Activated T-helper 17 cell treated with anti-CD3 and anti-CD28 coated beads, Interleukin-2, amount 50 U/mL, for 72 hours (primary cell): ENCODE measurements around the gene FRMD1. TPM values are rescaled to one million over a fixed set of nuclear protein-coding genes. Genes with fewer than 3 reads are reported as not detected.

Source experiments
- ATAC-seq: fragments of 150-1000 bp; cut with Tn5 transposase; replicated peaks from 2 replicates; pipeline ENCODE4 v1.10.0; 2021; ENCODE audit warnings: mild to moderate bottlenecking, moderate library complexity
- H3K27ac Mint-ChIP-seq: one replicate; pipeline ENCODE4 v1.8.0; 2022; ENCODE audit warnings: mixed read lengths
- H3K27me3 Mint-ChIP-seq: one replicate; pipeline ENCODE4 v1.8.0; 2022; ENCODE audit warnings: mixed read lengths
- H3K36me3 Mint-ChIP-seq: one replicate; pipeline ENCODE4 v1.8.0; 2022; ENCODE audit warnings: low read depth, mild to moderate bottlenecking, mixed read lengths
- H3K4me1 Mint-ChIP-seq: one replicate; pipeline ENCODE4 v1.8.0; 2022; ENCODE audit warnings: mixed read lengths
- H3K4me3 Mint-ChIP-seq: one replicate; pipeline ENCODE4 v1.8.0; 2022; ENCODE audit warnings: mild to moderate bottlenecking, mixed read lengths
- H3K9me3 Mint-ChIP-seq: one replicate; pipeline ENCODE4 v1.8.0; 2022; ENCODE audit warnings: mixed read lengths
- total RNA-seq, 2 donors: library from RNA; stranded (reverse); gene quantifications; one replicate each; pipeline ENCODE4 v1.2.3, GENCODE V29; 2022

The FRMD1 gene
- total RNA-seq, 2 donors from 2014 or later, result not detected

- Mint-ChIP-seq H3K4me3 (no peak overlapping the region), H3K27me3 (peaks cover 4% of the 10 kb centered on the region), H3K36me3 (no peaks in the 10 kb centered on the region), H3K9me3 (no peaks in the 10 kb centered on the region), H3K27ac (no peak overlapping the region), H3K4me1 (no peaks in the 10 kb centered on the region)
- ATAC-seq, result no peak
Measured at GRCh38 chr6:168064226-168064807, 14.7 kb downstream of the FRMD1 start.

GRCh38 chr6:168063431-168063830 lies 15.6 kb downstream of the FRMD1 start:
- Mint-ChIP-seq H3K27me3 (peaks cover 4% of the 10 kb centered on the region), H3K36me3 (no peaks in the 10 kb centered on the region), H3K27ac (no peak overlapping the region), H3K9me3 (no peaks in the 10 kb centered on the region), H3K4me3 (no peak overlapping the region), H3K4me1 (no peaks in the 10 kb centered on the region)
- ATAC-seq, result no peak

GRCh38 chr6:168062346-168063289 lies 16.4 kb downstream of the FRMD1 start:
- no peaks in the 10 kb centered on the region for H3K9me3 Mint-ChIP-seq
- H3K4me3 Mint-ChIP-seq, result no peak overlapping the region
- no peak overlapping the region for H3K27ac Mint-ChIP-seq
- ATAC-seq, result no peak
- peaks cover 4% of the 10 kb centered on the region for H3K27me3 Mint-ChIP-seq
- H3K4me1 Mint-ChIP-seq, result no peaks in the 10 kb centered on the region
- no peaks in the 10 kb centered on the region for H3K36me3 Mint-ChIP-seq

GRCh38 chr6:168061269-168062210 lies 17.5 kb downstream of the FRMD1 start:
- ATAC-seq, result no peak
- no peaks in the 10 kb centered on the region for H3K4me1 Mint-ChIP-seq
- H3K36me3 Mint-ChIP-seq, result no peaks in the 10 kb centered on the region
- no peaks in the 10 kb centered on the region for H3K9me3 Mint-ChIP-seq
- no peaks in the 10 kb centered on the region for H3K27me3 Mint-ChIP-seq
- no peak overlapping the region for H3K27ac Mint-ChIP-seq
- H3K4me3 Mint-ChIP-seq, result no peak overlapping the region

GRCh38 chr6:168060521-168060931 lies 18.5 kb downstream of the FRMD1 start:
- no peak for ATAC-seq
- H3K27ac Mint-ChIP-seq, result no peak overlapping the region
- H3K27me3 Mint-ChIP-seq, result no peaks in the 10 kb centered on the region
- H3K36me3 Mint-ChIP-seq, result no peaks in the 10 kb centered on the region
- H3K4me3 Mint-ChIP-seq, result no peak overlapping the region
- H3K9me3 Mint-ChIP-seq, result no peaks in the 10 kb centered on the region
- H3K4me1 Mint-ChIP-seq, result no peaks in the 10 kb centered on the region

GRCh38 chr6:168058691-168059551 lies 20.1 kb downstream of the FRMD1 start:
- H3K4me3 Mint-ChIP-seq, result no peak overlapping the region
- no peaks in the 10 kb centered on the region for H3K4me1 Mint-ChIP-seq
- H3K9me3 Mint-ChIP-seq, result no peaks in the 10 kb centered on the region
- no peak overlapping the region for H3K27ac Mint-ChIP-seq
- ATAC-seq, result no peak
- no peaks in the 10 kb centered on the region for H3K36me3 Mint-ChIP-seq
- H3K27me3 Mint-ChIP-seq, result no peaks in the 10 kb centered on the region

GRCh38 chr6:168057836-168058235 lies 21.2 kb downstream of the FRMD1 start:
- H3K9me3 Mint-ChIP-seq, result no peaks in the 10 kb centered on the region
- H3K27ac Mint-ChIP-seq, result no peak overlapping the region
- no peaks in the 10 kb centered on the region for H3K27me3 Mint-ChIP-seq
- no peak for ATAC-seq
- no peaks in the 10 kb centered on the region for H3K4me1 Mint-ChIP-seq
- H3K4me3 Mint-ChIP-seq, result no peak overlapping the region
- H3K36me3 Mint-ChIP-seq, result no peaks in the 10 kb centered on the region

- no peak for ATAC-seq
- Mint-ChIP-seq H3K9me3 (no peaks in the 10 kb centered on the region), H3K36me3 (no peaks in the 10 kb centered on the region), H3K27me3 (no peaks in the 10 kb centered on the region), H3K27ac (no peak overlapping the region), H3K4me3 (no peak overlapping the region), H3K4me1 (no peaks in the 10 kb centered on the region)
Measured at GRCh38 chr6:168056892-168057527, 22.0 kb downstream of the FRMD1 start.

GRCh38 chr6:168055696-168056489 lies 23.1 kb downstream of the FRMD1 start:
- Mint-ChIP-seq H3K4me1 (no peaks in the 10 kb centered on the region), H3K27me3 (no peaks in the 10 kb centered on the region), H3K36me3 (no peaks in the 10 kb centered on the region), H3K9me3 (no peaks in the 10 kb centered on the region), H3K27ac (no peak overlapping the region), H3K4me3 (no peak overlapping the region)
- no peak for ATAC-seq

- Mint-ChIP-seq H3K27ac (no peak overlapping the region), H3K9me3 (no peaks in the 10 kb centered on the region), H3K27me3 (no peaks in the 10 kb centered on the region), H3K4me1 (no peaks in the 10 kb centered on the region), H3K36me3 (no peaks in the 10 kb centered on the region), H3K4me3 (no peak overlapping the region)
- no peak for ATAC-seq
Measured at GRCh38 chr6:168054765-168055560, 24.0 kb downstream of the FRMD1 start.

GRCh38 chr6:168053957-168054471 lies 25.0 kb downstream of the FRMD1 start:
- Mint-ChIP-seq H3K9me3 (no peaks in the 10 kb centered on the region), H3K4me1 (no peaks in the 10 kb centered on the region), H3K27ac (no peak overlapping the region), H3K4me3 (no peak overlapping the region), H3K36me3 (no peaks in the 10 kb centered on the region), H3K27me3 (no peaks in the 10 kb centered on the region)
- ATAC-seq, result no peak
